VCaP (cell line): Measurements from ENCODE around the gene DXO.
"Not testable (repeated sequence)": the region's sequence is repeated elsewhere in the genome, so short reads cannot be mapped to it uniquely, and the experiment has no call there.

ENCODE experiments used
- H3K27ac ChIP-seq: fragments of 450-650 bp; 2 replicates; pipeline ENCODE4 v1.5.1; 2017
- CTCF ChIP-seq: fragments of 450-650 bp; conservative IDR thresholded peaks from 2 replicates; pipeline ENCODE4 v1.5.1; 2017; ENCODE audit warnings: mild to moderate bottlenecking, moderate library complexity

DXO gene

GRCh38 chr6:31935021-31935420, 36.9 kb downstream of the DXO start:
- no peak for TF ChIP-seq CTCF
- H3K27ac ChIP-seq, result no peak overlapping the region

GRCh38 chr6:31933537-31933936, 38.4 kb downstream of the DXO start:
- no peak for TF ChIP-seq CTCF

DNA sequence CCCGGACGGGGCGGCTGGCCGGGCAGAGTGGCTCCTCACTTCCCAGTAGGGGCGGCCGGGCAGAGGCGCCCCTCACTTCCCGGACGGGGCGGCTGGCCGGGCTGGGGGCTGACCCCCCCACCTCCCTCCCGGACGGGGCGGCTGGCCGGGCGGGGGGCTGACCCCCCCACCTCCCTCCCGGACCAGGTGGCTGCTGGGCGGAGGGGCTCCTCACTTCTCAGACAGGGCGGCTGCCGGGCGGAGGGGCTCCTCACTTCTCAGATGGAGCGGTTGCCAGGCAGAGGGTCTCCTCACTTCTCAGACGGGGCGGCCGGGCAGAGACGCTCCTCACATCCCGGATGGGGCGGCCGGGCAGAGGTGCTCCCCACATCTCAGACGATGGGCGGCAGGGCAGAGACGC, 39.8 kb downstream of the DXO start:
- H3K27ac ChIP-seq, result not testable (repeated sequence)

More at GRCh38 chr6:31933537-31933936, 38.4 kb downstream of the DXO start:
- no peak overlapping the region for H3K27ac ChIP-seq

GRCh38 chr6:31930962-31931361, 41.0 kb downstream of the DXO start:
- H3K27ac ChIP-seq, result no peak overlapping the region
- TF ChIP-seq CTCF, result no peak

DNA sequence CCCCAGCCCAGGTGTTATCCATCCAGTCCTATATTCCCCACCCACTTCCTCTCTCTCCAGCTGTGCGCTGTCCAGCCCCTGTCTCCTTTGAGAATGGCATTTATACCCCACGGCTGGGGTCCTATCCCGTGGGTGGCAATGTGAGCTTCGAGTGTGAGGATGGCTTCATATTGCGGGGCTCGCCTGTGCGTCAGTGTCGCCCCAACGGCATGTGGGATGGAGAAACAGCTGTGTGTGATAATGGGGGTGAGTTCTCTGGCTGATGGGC, 43.3 kb downstream of the DXO start:
- no peak overlapping the region for H3K27ac ChIP-seq
- TF ChIP-seq CTCF, result no peak

DNA sequence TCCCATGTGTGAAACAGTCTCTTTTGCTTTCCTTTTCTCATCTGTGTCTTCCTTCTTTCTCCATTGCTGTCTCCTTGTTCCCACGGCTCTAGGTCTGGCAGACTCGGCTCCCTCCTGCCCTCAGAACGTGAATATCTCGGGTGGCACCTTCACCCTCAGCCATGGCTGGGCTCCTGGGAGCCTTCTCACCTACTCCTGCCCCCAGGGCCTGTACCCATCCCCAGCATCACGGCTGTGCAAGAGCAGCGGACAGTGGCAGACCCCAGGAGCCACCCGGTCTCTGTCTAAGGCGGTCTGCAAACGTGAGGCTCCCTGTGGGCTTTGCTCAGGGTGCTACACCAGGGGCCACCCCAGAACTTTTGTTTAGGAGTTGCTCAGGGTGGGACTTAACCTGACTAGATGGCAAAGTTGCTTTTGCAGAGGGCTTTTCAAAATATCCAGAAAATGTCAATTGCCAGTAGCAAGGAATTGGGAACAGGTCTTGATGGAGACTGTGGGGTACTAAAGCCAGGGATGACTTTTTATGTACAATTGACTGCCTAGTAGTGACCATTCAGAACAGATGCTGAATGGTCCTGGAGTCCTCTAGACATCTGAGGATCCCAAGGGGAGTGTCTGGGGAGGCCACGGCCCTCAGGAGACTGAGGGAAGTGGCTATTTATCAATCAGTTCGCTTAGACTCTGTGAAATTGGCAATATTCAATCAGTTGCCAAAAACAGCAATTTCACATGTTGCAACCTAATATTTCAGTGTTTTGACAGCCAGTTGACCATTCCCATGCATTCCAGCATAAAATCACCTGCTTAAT, 43.9 kb downstream of the DXO start:
- no peak for TF ChIP-seq CTCF
- no peak overlapping the region for H3K27ac ChIP-seq

DNA sequence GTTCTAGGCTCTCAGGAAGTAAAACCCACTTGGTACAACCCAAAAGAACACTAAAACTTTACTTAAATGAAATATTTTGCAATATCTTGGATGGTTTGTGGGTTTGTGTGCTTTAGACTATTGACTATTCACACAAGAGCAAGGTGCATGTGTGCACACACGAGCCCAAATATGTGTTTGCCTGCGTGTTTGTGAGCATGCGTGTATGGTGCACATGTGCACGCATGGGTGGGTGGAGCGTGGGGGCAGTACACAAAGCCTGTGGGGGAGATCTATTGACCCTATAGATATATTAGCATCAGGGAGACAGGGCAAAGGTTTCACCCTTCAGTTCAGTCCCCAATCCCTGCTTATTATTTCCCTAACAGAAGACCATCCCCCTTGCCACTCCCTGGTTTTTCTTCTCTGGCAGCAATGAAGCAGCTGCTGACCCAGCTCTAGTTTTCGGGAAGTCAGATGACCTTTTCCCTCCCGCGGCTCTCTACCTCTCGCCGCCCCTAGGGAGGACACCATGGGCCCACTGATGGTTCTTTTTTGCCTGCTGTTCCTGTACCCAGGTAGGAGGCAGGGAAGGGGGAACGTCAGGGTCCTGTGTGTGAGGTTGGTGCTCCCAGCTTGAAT, 44.6 kb downstream of the DXO start, which contains the start of gene C2:
Gene C2, plus strand, starts transcription at position 476 of the 621 bp plus-strand sequence. Its CDS starts 36 bp downstream, at position 512.
- no peak within 1 kb of the TSS for H3K27ac ChIP-seq
- no peak for TF ChIP-seq CTCF

DNA sequence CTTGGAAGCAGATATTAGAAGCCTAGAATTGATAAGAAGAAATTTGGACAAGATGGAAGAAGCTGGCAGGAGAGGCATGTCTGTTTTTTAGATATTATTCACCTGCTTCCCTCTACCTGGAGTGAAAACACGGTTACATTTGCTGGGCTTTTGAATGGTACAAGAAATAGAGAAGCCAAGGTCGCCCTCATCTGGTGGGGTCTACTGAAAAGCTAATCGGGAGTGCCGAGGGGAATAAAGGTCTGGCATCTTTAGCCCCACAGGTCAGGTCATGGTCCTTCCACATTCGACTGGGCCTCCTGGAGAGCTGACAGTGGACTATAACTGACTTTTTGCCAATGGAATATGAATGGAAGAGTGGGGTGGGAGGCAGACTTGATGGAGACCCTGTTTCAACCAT, 49.0 kb downstream of the DXO start:
- no peak overlapping the region for H3K27ac ChIP-seq
- TF ChIP-seq CTCF, result no peak
